ENCODE data around the gene THRB.

GRCh38 chr3:24367664-24368264, 126.9 kb downstream of the THRB start:
- TF ChIP-seq EZH2 (IDR thresholded peaks at IDR 0.05; ENCODE audit: insufficient read depth, poor library complexity, severe bottlenecking) (no peak), EZH2phosphoT487 (IDR thresholded peaks at IDR 0.05; ENCODE audit: insufficient read depth, low read depth) (no peak)

All from GM23248 (cell line).